Right atrium auricular region (tissue), 2 donors: ENCODE data around the gene ERMP1. TPM values are rescaled to one million over a fixed set of nuclear protein-coding genes. Genes with fewer than 3 reads are reported as not detected.

Experiments
- DNase-seq: peaks from one replicate; pipeline ENCODE4 v3.0.0-alpha.2; 2019; ENCODE audit warnings: low spot score
- H3K27ac ChIP-seq, 2 donors: fragments of 200-600 bp; sonication (generic); 1 replicate in 1 of 2; 2 replicates in 1 of 2; pipeline ENCODE4 v1.5.1; 2016 to 2019
- H3K27me3 ChIP-seq, 2 donors: fragments of 200-600 bp; sonication (generic); one replicate each; pipeline versions ENCODE4 v1.5.1 to v1.6.0; 2017 to 2019
- H3K36me3 ChIP-seq: fragments of 200-600 bp; sonication (generic); one replicate; pipeline ENCODE4 v1.5.1; 2016
- H3K4me1 ChIP-seq, 2 donors: fragments of 200-600 bp; sonication (generic); one replicate each; pipeline versions ENCODE4 v1.5.1 to v1.6.0; 2017 to 2019
- H3K4me3 ChIP-seq, 2 donors: fragments of 200-600 bp; sonication (generic); 1 replicate in 1 of 2; 2 replicates in 1 of 2; pipeline ENCODE4 v1.5.1; 2017 to 2019; ENCODE audit warnings: mild to moderate bottlenecking in 1 of 2, moderate library complexity in 1 of 2
- H3K9me3 ChIP-seq, 2 donors: fragments of 200-600 bp; sonication (generic); one replicate each; pipeline ENCODE4 v1.5.1; 2019
- CTCF ChIP-seq, 2 donors: fragments of 200-600 bp; sonication (generic); IDR thresholded peaks; one replicate each; pipeline ENCODE4 v1.5.1; 2019; ENCODE audit warnings: antibody characterized with exemption in 2 of 2
- total RNA-seq, 2 donors: library from RNA; depleted of rRNA; stranded (reverse); fragments of >200 nt; gene quantifications; one replicate each; pipeline ENCODE4 v1.1.0, GENCODE V29; 2016

ERMP1 gene
- total RNA-seq, 2 donors from 2014 or later, result 10.8 to 27.8 TPM

GRCh38 chr9:5773324-5773999, 59.5 kb downstream of the ERMP1 start:
- Histone ChIP-seq H3K27me3 (no peaks in the 10 kb centered on the region), H3K9me3 (peaks cover 0 to 1% of the 10 kb centered on the region in 2 donors), H3K4me3 (no peak overlapping the region), H3K27ac (no peak overlapping the region), H3K36me3 (peaks cover 72% of the 10 kb centered on the region), H3K4me1 (no peaks in the 10 kb centered on the region)
- no peak for TF ChIP-seq CTCF (IDR thresholded peaks at IDR 0.05)
- no peak for DNase-seq

- Histone ChIP-seq H3K4me1 (no peaks in the 10 kb centered on the region), H3K27me3 (no peaks in the 10 kb centered on the region), H3K36me3 (peaks cover 79% of the 10 kb centered on the region), H3K9me3 (no peaks in the 10 kb centered on the region), H3K4me3 (no peak overlapping the region), H3K27ac (no peak overlapping the region)
- no peak for TF ChIP-seq CTCF (IDR thresholded peaks at IDR 0.05)
- no peak for DNase-seq
Measured at GRCh38 chr9:5767968-5768932, 64.7 kb downstream of the ERMP1 start.

GRCh38 chr9:5764130-5764868, 68.6 kb downstream of the ERMP1 start:
- no peaks in the 10 kb centered on the region for H3K9me3 ChIP-seq
- no peak overlapping the region for H3K4me3 ChIP-seq
- H3K36me3 ChIP-seq, result peaks cover 84% of the 10 kb centered on the region
- no peak overlapping the region for H3K27ac ChIP-seq
- DNase-seq, result no peak
- TF ChIP-seq CTCF (IDR thresholded peaks at IDR 0.05), result no peak
- H3K27me3 ChIP-seq, result no peaks in the 10 kb centered on the region
- H3K4me1 ChIP-seq, result no peaks in the 10 kb centered on the region

- DNase-seq, result no peak
- no peak overlapping the region for H3K4me3 ChIP-seq
- H3K36me3 ChIP-seq, result peaks cover 73% of the 10 kb centered on the region
- no peak overlapping the region for H3K27ac ChIP-seq
- H3K4me1 ChIP-seq, result no peaks in the 10 kb centered on the region
- no peaks in the 10 kb centered on the region for H3K9me3 ChIP-seq
- H3K27me3 ChIP-seq, result no peaks in the 10 kb centered on the region
- no peak for TF ChIP-seq CTCF (IDR thresholded peaks at IDR 0.05)
Measured at GRCh38 chr9:5762421-5762820, 70.5 kb downstream of the ERMP1 start.

GRCh38 chr9:5760338-5760737, 72.6 kb downstream of the ERMP1 start:
- H3K9me3 ChIP-seq, result no peaks in the 10 kb centered on the region
- H3K27me3 ChIP-seq, result no peaks in the 10 kb centered on the region
- no peak for DNase-seq
- no peak overlapping the region for H3K4me3 ChIP-seq
- no peaks in the 10 kb centered on the region for H3K4me1 ChIP-seq
- no peak overlapping the region for H3K27ac ChIP-seq
- TF ChIP-seq CTCF (IDR thresholded peaks at IDR 0.05), result no peak
- peaks cover 63% of the 10 kb centered on the region for H3K36me3 ChIP-seq
